SK-N-SH treated with all-trans-retinoic acid at 6 μM for 48 hours (cell line): ENCODE results near the gene EEIG1.

Experiments
- ARNTL ChIP-seq: fragments of 450-650 bp; formaldehyde crosslinking; IDR thresholded peaks from 2 replicates; pipeline ENCODE4 v1.5.0; 2020; ENCODE audit warnings: low read depth, mild to moderate bottlenecking, moderate library complexity, borderline replicate concordance
- BACH2 ChIP-seq: fragments of 250-450 bp; sonication (Bioruptor Pico); IDR thresholded peaks from 2 replicates; pipeline ENCODE4 v1.9.0; 2021; ENCODE audit warnings: mild to moderate bottlenecking, borderline replicate concordance
- CREB5 ChIP-seq: fragments of 250-450 bp; sonication (Bioruptor Pico); IDR thresholded peaks from 2 replicates; pipeline ENCODE4 v1.5.1; 2020; ENCODE audit warnings: low read depth, mild to moderate bottlenecking, moderate library complexity
- PATZ1 ChIP-seq: fragments of 250-450 bp; sonication (Bioruptor Pico); IDR thresholded peaks from 2 replicates; pipeline ENCODE4 v1.8.0; 2020; ENCODE audit warnings: mild to moderate bottlenecking, moderate library complexity, borderline replicate concordance
- ZNF8 ChIP-seq: fragments of 450-650 bp; formaldehyde crosslinking; IDR thresholded peaks from 2 replicates; pipeline ENCODE4 v1.5.0; 2020; ENCODE audit warnings: mild to moderate bottlenecking, moderate library complexity

GRCh38 chr9:128003966-128004604, 23.3 kb upstream of the EEIG1 start:
- TF ChIP-seq ZNF8 (CRISPR knock-in tag) = no peak
- TF ChIP-seq ARNTL (CRISPR knock-in tag) = no peak
- no peak for TF ChIP-seq CREB5 (CRISPR knock-in tag)
- no peak for TF ChIP-seq PATZ1 (CRISPR knock-in tag)
- TF ChIP-seq BACH2 = no peak
